Lower lobe of right lung (tissue), 2 donors: ENCODE measurements around the gene TRAPPC6A. TPM values are rescaled to one million over a fixed set of nuclear protein-coding genes. Genes with fewer than 3 reads are reported as not detected.

ENCODE experiments used
- ATAC-seq, 2 donors: fragments of 200-7000 bp; cut with Tn5 transposase; one replicate each; pipeline ENCODE4 v1.9.1; 2020 to 2022; ENCODE audit warnings: mild to moderate bottlenecking in 2 of 2, moderate library complexity in 2 of 2
- DNase-seq: peaks from one replicate; pipeline ENCODE4 v3.0.0-alpha.2; 2020
- H3K27ac ChIP-seq: fragments of 200-600 bp; one replicate; pipeline ENCODE4 v1.8.0; 2022
- H3K27me3 ChIP-seq: fragments of 200-600 bp; one replicate; pipeline ENCODE4 v1.8.0; 2022; ENCODE audit warnings: low read depth
- H3K36me3 ChIP-seq: fragments of 200-600 bp; one replicate; pipeline ENCODE4 v1.8.0; 2022; ENCODE audit warnings: mild to moderate bottlenecking
- H3K4me1 ChIP-seq: fragments of 200-600 bp; one replicate; pipeline ENCODE4 v1.8.0; 2022
- H3K4me3 ChIP-seq: fragments of 200-600 bp; one replicate; pipeline ENCODE4 v1.8.0; 2022; ENCODE audit warnings: mild to moderate bottlenecking
- H3K9me3 ChIP-seq: fragments of 200-600 bp; one replicate; pipeline ENCODE4 v1.8.0; 2022
- CTCF ChIP-seq: fragments of 200-600 bp; IDR thresholded peaks from one replicate; pipeline ENCODE4 v1.8.0; 2022; ENCODE audit warnings: antibody characterized with exemption, mild to moderate bottlenecking
- intact Hi-C: fragments of 100-400 bp; cut with DNase I; formaldehyde crosslinking; loops from one replicate; pipeline ENCODE4 v1.11.0; 2022
- total RNA-seq: library from RNA; stranded (reverse); fragmentation: NEBNext Ultra II Directional; extraction: Animal tissue kit (Norgen Biotek cat#: 25700); gene quantifications from one replicate; pipeline ENCODE4 v1.2.1, GENCODE V29; 2021
- donor health status: DM: no; HTN: yes; CAD: no; lungs with severe emphysema.

TRAPPC6A gene
- total RNA-seq, 1 donor from 2014 or later: 18.4 TPM

GRCh38 chr19:45158503-45159209 is 19.4 kb downstream of the TRAPPC6A start:
- Histone ChIP-seq H3K4me1 (peaks cover 7% of the 10 kb centered on the region), H3K27me3 (peaks cover 75% of the 10 kb centered on the region), H3K9me3 (no peaks in the 10 kb centered on the region), H3K4me3 (no peak overlapping the region), H3K27ac (no peak overlapping the region), H3K36me3 (no peaks in the 10 kb centered on the region)
- intact Hi-C loops: no loop called here
- no peak for TF ChIP-seq CTCF
- DNase-seq (no peak), ATAC-seq (no peak)

GRCh38 chr19:45156751-45157150 is 21.3 kb downstream of the TRAPPC6A start:
- DNase-seq (no peak), ATAC-seq (no peak)
- no peaks in the 10 kb centered on the region for H3K36me3 ChIP-seq
- peaks cover 88% of the 10 kb centered on the region for H3K27me3 ChIP-seq
- no peak overlapping the region for H3K4me3 ChIP-seq
- H3K4me1 ChIP-seq: peaks cover 26% of the 10 kb centered on the region
- no peak overlapping the region for H3K27ac ChIP-seq
- intact Hi-C loops: no loop called here
- TF ChIP-seq CTCF: no peak
- no peaks in the 10 kb centered on the region for H3K9me3 ChIP-seq

- no peak for TF ChIP-seq CTCF
- no peak for DNase-seq
Measured at GRCh38 chr19:45156011-45156630, 21.9 kb downstream of the TRAPPC6A start.

GRCh38 chr19:45154064-45154827 is 23.8 kb downstream of the TRAPPC6A start:
- TF ChIP-seq CTCF: no peak
- intact Hi-C loops: no loop called here

More at GRCh38 chr19:45156011-45156630, 21.9 kb downstream of the TRAPPC6A start:
- Histone ChIP-seq H3K27me3 (peaks cover 88% of the 10 kb centered on the region), H3K9me3 (no peaks in the 10 kb centered on the region), H3K27ac (no peak overlapping the region), H3K4me1 (peaks cover 27% of the 10 kb centered on the region), H3K4me3 (no peak overlapping the region), H3K36me3 (no peaks in the 10 kb centered on the region)
- intact Hi-C loops: no loop called here
- no peak for ATAC-seq

GRCh38 chr19:45153339-45154063 is 24.5 kb downstream of the TRAPPC6A start:
- Histone ChIP-seq H3K36me3 (no peaks in the 10 kb centered on the region), H3K4me3 (peak overlapping the region; percentile 41), H3K27ac (no peak overlapping the region), H3K9me3 (no peaks in the 10 kb centered on the region), H3K4me1 (peaks cover 27% of the 10 kb centered on the region), H3K27me3 (peaks cover 75% of the 10 kb centered on the region)
- no peak for TF ChIP-seq CTCF
- intact Hi-C loops: no loop called here
- ATAC-seq: peak; percentile 41 to 50
- no peak for DNase-seq

More at GRCh38 chr19:45154064-45154827, 23.8 kb downstream of the TRAPPC6A start:
- Histone ChIP-seq H3K27me3 (peaks cover 82% of the 10 kb centered on the region), H3K27ac (no peak overlapping the region), H3K36me3 (no peaks in the 10 kb centered on the region), H3K9me3 (no peaks in the 10 kb centered on the region), H3K4me3 (peak overlapping the region; percentile 41), H3K4me1 (peaks cover 27% of the 10 kb centered on the region)
- DNase-seq: no peak
- peak in 1 of 2 donors; percentile 16 for ATAC-seq
